Right ventricle myocardium superior (tissue), 1 donor: ENCODE data around the gene CSAG1. TPM values are rescaled to one million over a fixed set of nuclear protein-coding genes. Genes with fewer than 3 reads are reported as not detected.
A peak's percentile ranks its signal among the peaks of the same experiment; 100 is the strongest.
"Not testable (repeated sequence)": the region's sequence is repeated elsewhere in the genome, so short reads cannot be mapped to it uniquely, and the experiment has no call there.

Experiments
- ATAC-seq: fragments of 200-7000 bp; cut with Tn5 transposase; one replicate; pipeline ENCODE4 v1.9.1; 2020; ENCODE audit warnings: mild to moderate bottlenecking; ENCODE audit not compliant: poor library complexity
- DNase-seq: peaks from one replicate; pipeline ENCODE4 v3.0.0-alpha.2; 2020
- intact Hi-C: fragments of 100-400 bp; cut with DNase I; formaldehyde crosslinking; loops from one replicate; pipeline ENCODE4 v1.11.2; 2022
- long read RNA-seq: library from polyadenylated mRNA; unstranded; transcript quantifications from one replicate; pipeline ENCODE4 v2.0.0, GENCODE V29; 2021
- total RNA-seq: library from RNA; stranded (reverse); fragmentation: NEBNext Ultra II Directional; extraction: Animal tissue kit (Norgen Biotek cat#: 25700); gene quantifications from one replicate; pipeline ENCODE4 v1.2.1, GENCODE V29; 2021
- donor health status: DM: no; HTN: yes; CAD: no; lungs with severe emphysema.

The CSAG1 gene
- total RNA-seq = not detected
- long read RNA-seq = 0 reads

GRCh38 chrX:152733261-152733975 is at the start of gene CSAG1, which contains the start of gene MAGEA12:
Gene CSAG1, minus strand, starts transcription at chrX:152733721. Its CDS starts 1,261 bp downstream, at chrX:152732460.
Gene MAGEA12, plus strand, starts transcription at chrX:152733757. Its CDS starts 2,405 bp downstream, at chrX:152736162.
- intact Hi-C loops = no loop called here
- DNase-seq (no peak), ATAC-seq (no peak)

- intact Hi-C loops, ATAC-seq, DNase-seq: not testable (repeated sequence)
Observed at GRCh38 chrX:152769549-152770289, 36.2 kb upstream of the CSAG1 start, which contains the start of gene MAGEA6. Gene MAGEA6, minus strand, starts transcription at chrX:152769689. Its CDS starts 2,039 bp downstream, at chrX:152767650.

- DNase-seq, ATAC-seq, intact Hi-C loops: not testable (repeated sequence)
Observed at GRCh38 chrX:152766562-152766961, 33.0 kb upstream of the CSAG1 start.

DNA sequence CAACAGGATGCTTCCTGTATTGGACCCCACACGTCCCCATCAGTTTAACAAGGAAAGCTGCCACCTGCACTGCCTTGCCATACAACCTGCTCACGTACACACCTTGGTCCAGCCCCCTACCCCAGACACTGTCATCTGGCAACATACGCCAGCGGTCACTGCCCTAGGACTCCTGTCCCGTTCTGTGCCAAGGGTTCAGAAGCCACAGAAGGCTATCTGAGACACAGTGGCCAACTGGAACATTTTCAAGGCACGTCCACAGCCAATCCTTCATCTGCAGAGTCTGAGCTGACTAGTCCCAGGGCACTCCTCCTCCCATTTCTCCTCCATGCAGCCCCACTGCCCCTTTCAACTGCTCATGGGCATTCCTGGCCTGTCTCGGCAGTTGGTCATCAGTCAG is 28.1 kb upstream of the CSAG1 start:
- intact Hi-C loops, DNase-seq: not testable (repeated sequence)
- peak; percentile 61 for ATAC-seq

- DNase-seq, ATAC-seq, intact Hi-C loops: not testable (repeated sequence)
Observed at GRCh38 chrX:152759544-152759943, 26.0 kb upstream of the CSAG1 start.

DNA sequence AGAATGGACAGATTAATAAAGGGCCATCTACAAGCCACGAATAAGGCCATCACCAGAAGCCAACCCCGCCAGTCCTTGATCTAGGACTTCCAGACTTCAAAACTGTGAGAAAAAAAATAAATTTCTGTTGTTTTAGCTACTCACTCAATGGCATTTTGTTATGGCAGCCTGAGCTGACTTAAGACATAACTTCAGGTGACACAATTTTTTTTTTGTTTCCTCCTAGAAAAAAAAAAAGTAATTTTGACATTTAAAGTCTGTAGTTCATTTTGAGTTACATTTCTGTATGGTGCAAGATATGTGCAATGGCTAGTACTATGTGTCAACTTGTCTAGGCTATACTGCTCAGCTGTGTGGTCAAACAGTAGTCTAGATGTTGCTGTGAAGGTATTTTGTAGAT is 25.4 kb upstream of the CSAG1 start, which contains the start of gene CSAG3:
Gene CSAG3 (plus strand): TSS at position 301 of the 400 bp plus-strand sequence.
- DNase-seq, intact Hi-C loops, ATAC-seq: not testable (repeated sequence)

DNA sequence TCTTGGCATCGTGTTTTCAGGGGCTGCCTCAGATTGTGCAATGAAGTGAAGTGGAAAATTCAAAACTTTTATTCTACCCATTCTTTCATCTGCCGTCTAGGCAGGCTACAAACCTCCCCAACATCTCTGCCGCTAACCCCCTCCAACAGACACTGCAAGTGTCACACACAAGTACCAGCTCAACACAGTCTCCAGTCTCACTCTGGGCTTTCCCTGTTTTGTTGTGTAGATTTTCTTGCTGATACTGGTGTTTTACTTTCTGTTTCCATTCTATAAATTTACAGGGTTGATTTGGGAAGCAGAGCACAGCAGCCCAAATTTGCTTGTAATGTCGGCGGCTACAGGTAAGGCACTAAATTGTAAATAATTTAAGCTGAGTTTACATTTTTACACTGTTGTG is 21.4 kb upstream of the CSAG1 start:
- intact Hi-C loops, DNase-seq, ATAC-seq: not testable (repeated sequence)

DNA sequence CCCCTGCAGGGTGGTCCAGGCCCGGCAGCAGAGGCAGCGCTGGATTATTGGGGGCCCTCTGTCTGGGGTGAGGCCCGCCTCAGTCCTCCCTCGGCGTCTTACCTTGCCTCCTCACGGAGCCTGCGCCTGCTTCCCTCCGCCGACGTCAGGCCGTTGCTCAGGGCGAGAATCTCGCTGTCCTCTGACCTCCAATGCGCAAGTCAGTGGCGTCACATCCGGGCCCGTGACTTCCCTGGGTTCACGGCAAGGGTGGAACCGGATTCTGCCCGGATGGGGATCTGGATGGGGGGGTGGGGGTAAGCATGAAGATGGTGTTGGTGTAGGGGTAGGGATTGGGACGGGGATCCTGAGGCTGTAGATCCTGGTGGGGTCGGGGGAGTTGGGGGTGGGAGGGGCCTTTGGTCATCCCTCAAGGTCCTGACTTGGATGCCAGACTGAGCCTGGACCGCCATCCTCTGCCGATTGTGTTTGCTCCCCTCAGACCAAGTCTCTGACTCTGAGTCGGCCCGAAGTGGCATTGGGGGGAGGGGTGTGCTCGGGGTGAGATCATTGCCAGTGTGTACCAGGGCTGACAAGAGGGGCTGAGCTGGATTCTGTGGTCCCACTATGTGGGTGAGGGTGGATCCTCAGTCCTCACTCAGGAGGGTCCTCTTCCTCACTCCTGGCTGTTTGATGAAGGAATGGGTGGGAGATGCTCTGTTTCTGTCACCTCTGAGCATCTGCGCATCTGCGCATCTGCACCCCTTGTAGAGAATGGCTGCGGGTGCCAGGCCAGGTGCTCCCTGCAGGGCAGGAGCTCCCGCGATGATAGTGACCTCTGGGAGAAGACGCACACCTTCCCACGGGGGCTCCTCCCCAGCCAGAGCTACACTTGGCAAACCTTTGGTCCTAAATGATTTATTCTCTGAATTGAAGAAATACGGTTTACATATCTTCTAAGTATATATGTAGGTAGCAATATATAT is 20.4 kb upstream of the CSAG1 start, which contains the start of gene MAGEA2:
Gene MAGEA2 (minus strand): TSS at position 157 of the 965 bp plus-strand sequence. CDS start 2,479 bp downstream, outside the sequence.
- DNase-seq, ATAC-seq, intact Hi-C loops: not testable (repeated sequence)

GRCh38 chrX:152738560-152738959 is 5.0 kb upstream of the CSAG1 start:
- DNase-seq (no peak), ATAC-seq (no peak)
- intact Hi-C loops = no loop called here

- intact Hi-C loops, ATAC-seq, DNase-seq: not testable (repeated sequence)
Observed at GRCh38 chrX:152736528-152736927, 3.0 kb upstream of the CSAG1 start.

GRCh38 chrX:152735860-152736511 is 2.5 kb upstream of the CSAG1 start:
- intact Hi-C loops = no loop called here
- DNase-seq = no peak
- ATAC-seq = no peak

DNA sequence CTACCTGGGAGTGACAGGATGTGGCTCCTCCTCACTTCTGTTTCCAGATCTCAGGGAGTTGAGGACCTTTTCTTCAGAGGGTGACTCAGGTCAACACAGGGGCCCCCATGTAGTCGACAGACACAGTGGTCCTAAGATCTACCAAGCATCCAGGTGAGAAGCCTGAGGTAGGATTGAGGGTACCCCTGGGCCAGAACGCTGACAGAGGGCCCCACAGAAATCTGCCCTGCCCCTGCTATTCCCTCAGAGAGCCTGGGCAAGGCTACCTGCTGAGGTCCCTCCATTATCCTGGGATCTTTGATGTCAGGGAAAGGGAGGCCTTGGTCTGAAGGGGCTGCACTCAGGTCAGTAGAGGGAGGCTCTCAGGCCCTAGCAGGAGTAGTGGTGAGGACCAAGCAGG is 1.6 kb upstream of the CSAG1 start:
- ATAC-seq (no peak), DNase-seq (no peak)
- intact Hi-C loops = no loop called here

DNA sequence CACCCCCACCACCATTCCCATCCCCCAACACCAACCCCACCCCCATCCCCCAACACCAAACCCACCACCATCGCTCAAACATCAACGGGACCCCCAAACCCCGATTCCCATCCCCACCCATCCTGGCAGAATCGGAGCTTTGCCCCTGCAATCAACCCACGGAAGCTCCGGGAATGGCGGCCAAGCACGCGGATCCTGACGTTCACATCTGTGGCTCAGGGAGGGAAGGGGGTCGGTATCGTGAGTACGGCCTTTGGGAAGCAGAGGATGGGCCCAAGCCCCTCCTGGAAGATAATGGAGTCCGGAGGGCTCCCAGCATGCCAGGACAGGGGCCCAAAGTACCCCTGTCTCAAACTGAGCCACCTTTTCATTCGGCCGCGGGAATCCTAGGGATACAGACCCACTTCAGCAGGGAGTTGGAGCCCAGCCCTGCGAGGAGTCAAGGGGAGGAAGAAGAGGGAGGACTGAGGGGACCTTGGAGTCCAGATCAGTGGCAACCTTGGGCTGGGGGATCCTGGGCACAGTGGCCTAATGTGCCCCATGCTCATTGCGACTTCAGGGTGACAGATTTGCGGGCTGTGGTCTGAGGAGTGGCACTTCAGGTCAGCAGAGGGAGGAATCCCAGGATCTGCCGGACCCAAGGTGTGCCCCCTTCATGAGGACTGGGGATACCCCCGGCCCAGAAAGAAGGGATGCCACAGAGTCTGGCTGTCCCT is 780 bp upstream of the CSAG1 start:
- ATAC-seq, intact Hi-C loops, DNase-seq: not testable (repeated sequence)

DNA sequence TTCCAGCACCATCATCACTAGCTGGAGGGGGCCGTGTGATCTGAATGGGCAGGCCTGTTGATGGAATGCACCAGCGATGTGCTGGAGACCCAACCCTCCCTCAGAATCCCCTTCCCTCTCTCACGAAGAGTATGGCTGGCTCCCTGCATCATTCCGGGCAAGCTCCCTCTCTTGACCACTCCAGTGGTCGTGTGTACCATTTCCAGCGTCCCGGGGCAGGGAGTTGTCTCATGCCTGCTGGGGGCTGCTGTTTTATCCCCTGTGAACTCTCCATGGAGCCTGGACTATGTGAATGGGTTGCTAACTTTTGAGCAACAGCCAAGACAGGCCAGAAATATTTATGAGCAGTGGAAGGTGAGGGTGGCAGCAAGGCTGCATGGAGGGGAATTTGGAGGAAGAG is 8.1 kb downstream of the CSAG1 start:
- no peak for ATAC-seq
- no peak for DNase-seq
- intact Hi-C loops = no loop called here

GRCh38 chrX:152713815-152714787 is 19.4 kb downstream of the CSAG1 start, which contains the start of gene MAGEA2B:
Gene MAGEA2B, plus strand, starts transcription at chrX:152714628. Its CDS starts 2,479 bp downstream, at chrX:152717107.
- DNase-seq, ATAC-seq, intact Hi-C loops: not testable (repeated sequence)

DNA sequence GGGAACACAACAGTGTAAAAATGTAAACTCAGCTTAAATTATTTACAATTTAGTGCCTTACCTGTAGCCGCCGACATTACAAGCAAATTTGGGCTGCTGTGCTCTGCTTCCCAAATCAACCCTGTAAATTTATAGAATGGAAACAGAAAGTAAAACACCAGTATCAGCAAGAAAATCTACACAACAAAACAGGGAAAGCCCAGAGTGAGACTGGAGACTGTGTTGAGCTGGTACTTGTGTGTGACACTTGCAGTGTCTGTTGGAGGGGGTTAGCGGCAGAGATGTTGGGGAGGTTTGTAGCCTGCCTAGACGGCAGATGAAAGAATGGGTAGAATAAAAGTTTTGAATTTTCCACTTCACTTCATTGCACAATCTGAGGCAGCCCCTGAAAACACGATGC is 20.3 kb downstream of the CSAG1 start:
- not testable (repeated sequence) for DNase-seq, ATAC-seq

More for the DNA sequence above, 20.3 kb downstream of the CSAG1 start:
- intact Hi-C loops = not testable (repeated sequence)
